Measurements from ENCODE around the gene OR8B8.

GRCh38 chr11:124483422-124483821 is 37.9 kb upstream of the OR8B8 start:
- no peak for TF ChIP-seq CTCF (IDR thresholded peaks at IDR 0.05; ENCODE audit: extremely low read depth in 1 of 2, insufficient read depth in 1 of 2, low read depth in 1 of 2, low read length in 2 of 2)
- TF ChIP-seq POLR2A (IDR thresholded peaks at IDR 0.05; ENCODE audit: low read depth, low read length), result no peak
- no peak for TF ChIP-seq FOS (IDR thresholded peaks at IDR 0.05; ENCODE audit: borderline replicate concordance, insufficient read depth, low read length)
- TF ChIP-seq POLR2AphosphoS5 (IDR thresholded peaks at IDR 0.05; ENCODE audit: insufficient read depth, low read depth, low read length), result no peak
- no peak for TF ChIP-seq GATA2 (IDR thresholded peaks at IDR 0.05; ENCODE audit: insufficient read depth, insufficient read length, low read depth, low read length)
- TF ChIP-seq JUN (IDR thresholded peaks at IDR 0.05; ENCODE audit: borderline replicate concordance, insufficient read depth, insufficient read length, low read depth), result no peak
- no peak for TF ChIP-seq EZH2 (IDR thresholded peaks at IDR 0.05; ENCODE audit: borderline replicate concordance, low read depth, low read length, severe bottlenecking)

All from endothelial cell of umbilical vein (primary cell).